SK-N-SH treated with all-trans-retinoic acid at 6 μM for 48 hours (cell line): Measurements from ENCODE around the gene ANGPT4.

ENCODE experiments used
- ATAC-seq: fragments of 200-7000 bp; cut with Tn5 transposase; 3 replicates; pipeline ENCODE4 v1.9.1; 2020; ENCODE audit warnings: mild to moderate bottlenecking, moderate library complexity
- ARNTL ChIP-seq: fragments of 450-650 bp; formaldehyde crosslinking; IDR thresholded peaks from 2 replicates; pipeline ENCODE4 v1.5.0; 2020; ENCODE audit warnings: low read depth, mild to moderate bottlenecking, moderate library complexity, borderline replicate concordance
- BACH2 ChIP-seq: fragments of 250-450 bp; sonication (Bioruptor Pico); IDR thresholded peaks from 2 replicates; pipeline ENCODE4 v1.9.0; 2021; ENCODE audit warnings: mild to moderate bottlenecking, borderline replicate concordance
- CSDC2 ChIP-seq: fragments of 250-450 bp; sonication (Bioruptor Pico); IDR thresholded peaks from 2 replicates; pipeline ENCODE4 v1.5.0; 2020; ENCODE audit warnings: mild to moderate bottlenecking, moderate library complexity
- ESRRG ChIP-seq: fragments of 250-450 bp; sonication (Bioruptor Pico); IDR thresholded peaks from 2 replicates; pipeline ENCODE4 v1.6.1; 2021; ENCODE audit warnings: mild to moderate bottlenecking
- GLIS3 ChIP-seq: fragments of 250-450 bp; sonication (Bioruptor Pico); IDR thresholded peaks from 2 replicates; pipeline ENCODE4 v1.5.0; 2020; ENCODE audit warnings: mild to moderate bottlenecking, moderate library complexity
- ISL1 ChIP-seq: fragments of 250-450 bp; sonication (Bioruptor Pico); IDR thresholded peaks from 2 replicates; pipeline ENCODE4 v2.1.2; 2022; ENCODE audit warnings: mild to moderate bottlenecking, moderate library complexity
- OSR1 ChIP-seq: fragments of 250-450 bp; sonication (Bioruptor Pico); IDR thresholded peaks from 2 replicates; pipeline ENCODE4 v1.8.0; 2022; ENCODE audit warnings: moderate library complexity, mild to moderate bottlenecking, inconsistent platforms
- PPARA ChIP-seq: fragments of 250-450 bp; sonication (Bioruptor Pico); IDR thresholded peaks from 2 replicates; pipeline ENCODE4 v1.5.0; 2020; ENCODE audit warnings: mild to moderate bottlenecking, borderline replicate concordance
- RARB ChIP-seq: fragments of 250-450 bp; sonication (Bioruptor Pico); IDR thresholded peaks from 2 replicates; pipeline ENCODE4 v1.8.0; 2021; ENCODE audit warnings: mild to moderate bottlenecking, moderate library complexity
- SNAI2 ChIP-seq: fragments of 250-450 bp; sonication (Bioruptor Pico); IDR thresholded peaks from 2 replicates; pipeline ENCODE4 v1.5.0; 2020; ENCODE audit warnings: mild to moderate bottlenecking, moderate library complexity
- TOX ChIP-seq: fragments of 250-450 bp; sonication (Bioruptor Pico); IDR thresholded peaks from 2 replicates; pipeline ENCODE4 v1.8.0; 2021; ENCODE audit warnings: mild to moderate bottlenecking, moderate library complexity, borderline replicate concordance
- ZC3H10 ChIP-seq: fragments of 250-450 bp; sonication (Bioruptor Pico); IDR thresholded peaks from 2 replicates; pipeline ENCODE4 v1.5.1; 2021; ENCODE audit warnings: mild to moderate bottlenecking, moderate library complexity
- ZFP3 ChIP-seq: fragments of 250-450 bp; sonication (Bioruptor Pico); IDR thresholded peaks from 2 replicates; pipeline ENCODE4 v1.5.0; 2020; ENCODE audit warnings: mild to moderate bottlenecking, moderate library complexity
- ZFP30 ChIP-seq: fragments of 450-650 bp; formaldehyde crosslinking; IDR thresholded peaks from 2 replicates; pipeline ENCODE4 v1.5.0; 2022; ENCODE audit warnings: mild to moderate bottlenecking, moderate library complexity
- ZNF565 ChIP-seq: fragments of 450-650 bp; formaldehyde crosslinking; conservative IDR thresholded peaks from 2 replicates; pipeline ENCODE4 v1.5.0; 2020; ENCODE audit warnings: low read depth, mild to moderate bottlenecking, moderate library complexity
- ZNF70 ChIP-seq: fragments of 450-650 bp; formaldehyde crosslinking; IDR thresholded peaks from 2 replicates; pipeline ENCODE4 v1.5.0; 2020; ENCODE audit warnings: mild to moderate bottlenecking, moderate library complexity
- ZNF8 ChIP-seq: fragments of 450-650 bp; formaldehyde crosslinking; IDR thresholded peaks from 2 replicates; pipeline ENCODE4 v1.5.0; 2020; ENCODE audit warnings: mild to moderate bottlenecking, moderate library complexity
- TF ChIP-seq, protein P1 (sequence below): fragments of 250-450 bp; sonication (Bioruptor Pico); IDR thresholded peaks from 2 replicates; pipeline ENCODE4 v1.5.0; 2020; ENCODE audit warnings: mild to moderate bottlenecking, moderate library complexity
- TF ChIP-seq, protein P2 (sequence below): fragments of 250-450 bp; sonication (Bioruptor Pico); IDR thresholded peaks from 2 replicates; pipeline ENCODE4 v1.5.1; 2020; ENCODE audit warnings: low read depth, mild to moderate bottlenecking, moderate library complexity
- TF ChIP-seq, protein P3 (sequence below): fragments of 250-450 bp; sonication (Bioruptor Pico); IDR thresholded peaks from 2 replicates; pipeline ENCODE4 v1.5.1; 2021; ENCODE audit warnings: mild to moderate bottlenecking, moderate library complexity
- TF ChIP-seq, protein P4 (sequence below): fragments of 250-450 bp; sonication (Bioruptor Pico); IDR thresholded peaks from 2 replicates; pipeline ENCODE4 v1.8.0; 2020; ENCODE audit warnings: mild to moderate bottlenecking, moderate library complexity, borderline replicate concordance

ANGPT4 gene

DNA sequence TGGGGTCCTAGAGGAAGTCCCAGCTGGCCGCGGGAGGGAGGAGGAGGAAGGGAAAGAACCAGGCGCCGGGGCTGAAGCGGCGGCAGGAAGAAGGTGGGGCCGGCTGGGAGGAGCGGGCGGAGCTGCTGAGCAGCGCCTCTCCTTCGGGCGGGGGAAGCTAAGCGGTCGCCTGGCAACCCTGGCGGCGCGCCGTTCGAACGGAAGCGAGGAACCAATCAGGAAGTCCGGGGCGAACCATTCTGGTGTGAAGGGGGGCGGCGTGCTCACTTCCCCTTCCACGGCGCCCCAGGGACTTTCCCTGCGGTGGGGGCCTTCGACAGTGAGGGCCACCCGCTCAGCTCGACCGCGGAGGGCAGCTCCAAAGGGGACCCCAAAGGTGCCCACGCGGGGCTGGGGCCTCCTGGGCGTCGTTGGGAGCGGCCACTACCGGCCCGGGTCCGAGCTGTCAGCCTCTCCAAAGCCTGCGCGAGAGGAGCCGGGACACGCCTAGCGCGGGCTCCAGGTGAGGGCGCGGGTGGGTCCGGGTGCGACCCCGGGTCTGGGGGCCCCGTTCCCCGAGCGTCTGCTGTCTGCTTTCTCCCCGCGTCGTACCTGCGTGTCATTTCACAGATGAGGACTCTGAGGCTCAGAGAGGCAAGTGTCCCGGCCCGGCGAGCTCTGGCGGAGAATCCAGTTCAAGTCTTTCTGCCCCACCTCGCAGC, 82.5 kb downstream of the ANGPT4 start, which contains the start of gene FAM110A:
Gene FAM110A, plus strand, starts transcription at position 266 of the 701 bp plus-strand sequence. CDS start 11,090 bp downstream, outside the sequence.
- TF ChIP-seq SNAI2 (CRISPR knock-in tag) (no peak), RARB (CRISPR knock-in tag) (no peak), ZNF70 (no peak), ZFP3 (CRISPR knock-in tag) (no peak)
- TF ChIP-seq, protein P1, sequence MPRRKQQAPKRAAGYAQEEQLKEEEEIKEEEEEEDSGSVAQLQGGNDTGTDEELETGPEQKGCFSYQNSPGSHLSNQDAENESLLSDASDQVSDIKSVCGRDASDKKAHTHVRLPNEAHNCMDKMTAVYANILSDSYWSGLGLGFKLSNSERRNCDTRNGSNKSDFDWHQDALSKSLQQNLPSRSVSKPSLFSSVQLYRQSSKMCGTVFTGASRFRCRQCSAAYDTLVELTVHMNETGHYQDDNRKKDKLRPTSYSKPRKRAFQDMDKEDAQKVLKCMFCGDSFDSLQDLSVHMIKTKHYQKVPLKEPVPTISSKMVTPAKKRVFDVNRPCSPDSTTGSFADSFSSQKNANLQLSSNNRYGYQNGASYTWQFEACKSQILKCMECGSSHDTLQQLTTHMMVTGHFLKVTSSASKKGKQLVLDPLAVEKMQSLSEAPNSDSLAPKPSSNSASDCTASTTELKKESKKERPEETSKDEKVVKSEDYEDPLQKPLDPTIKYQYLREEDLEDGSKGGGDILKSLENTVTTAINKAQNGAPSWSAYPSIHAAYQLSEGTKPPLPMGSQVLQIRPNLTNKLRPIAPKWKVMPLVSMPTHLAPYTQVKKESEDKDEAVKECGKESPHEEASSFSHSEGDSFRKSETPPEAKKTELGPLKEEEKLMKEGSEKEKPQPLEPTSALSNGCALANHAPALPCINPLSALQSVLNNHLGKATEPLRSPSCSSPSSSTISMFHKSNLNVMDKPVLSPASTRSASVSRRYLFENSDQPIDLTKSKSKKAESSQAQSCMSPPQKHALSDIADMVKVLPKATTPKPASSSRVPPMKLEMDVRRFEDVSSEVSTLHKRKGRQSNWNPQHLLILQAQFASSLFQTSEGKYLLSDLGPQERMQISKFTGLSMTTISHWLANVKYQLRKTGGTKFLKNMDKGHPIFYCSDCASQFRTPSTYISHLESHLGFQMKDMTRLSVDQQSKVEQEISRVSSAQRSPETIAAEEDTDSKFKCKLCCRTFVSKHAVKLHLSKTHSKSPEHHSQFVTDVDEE = no peak
- TF ChIP-seq, protein P2, sequence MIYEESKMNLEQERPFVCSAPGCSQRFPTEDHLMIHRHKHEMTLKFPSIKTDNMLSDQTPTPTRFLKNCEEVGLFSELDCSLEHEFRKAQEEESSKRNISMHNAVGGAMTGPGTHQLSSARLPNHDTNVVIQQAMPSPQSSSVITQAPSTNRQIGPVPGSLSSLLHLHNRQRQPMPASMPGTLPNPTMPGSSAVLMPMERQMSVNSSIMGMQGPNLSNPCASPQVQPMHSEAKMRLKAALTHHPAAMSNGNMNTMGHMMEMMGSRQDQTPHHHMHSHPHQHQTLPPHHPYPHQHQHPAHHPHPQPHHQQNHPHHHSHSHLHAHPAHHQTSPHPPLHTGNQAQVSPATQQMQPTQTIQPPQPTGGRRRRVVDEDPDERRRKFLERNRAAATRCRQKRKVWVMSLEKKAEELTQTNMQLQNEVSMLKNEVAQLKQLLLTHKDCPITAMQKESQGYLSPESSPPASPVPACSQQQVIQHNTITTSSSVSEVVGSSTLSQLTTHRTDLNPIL = no peak
- peak; percentile 97 for ATAC-seq

DNA sequence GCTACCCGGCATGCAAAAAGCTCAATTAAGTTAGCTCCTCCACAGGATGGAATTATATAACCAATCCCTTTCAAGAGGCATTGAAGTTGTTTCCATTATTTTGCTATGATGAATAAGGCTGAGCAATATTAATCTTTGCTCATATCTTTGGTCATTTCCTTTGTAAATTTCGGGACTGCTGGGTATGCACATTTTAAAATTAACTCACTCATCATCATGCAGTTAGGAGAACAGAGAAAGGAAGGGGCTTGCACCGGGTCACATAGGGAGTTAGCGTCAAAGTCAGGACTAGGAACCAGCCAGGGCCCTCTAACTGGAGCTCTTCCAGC, 83.0 kb downstream of the ANGPT4 start:
- ATAC-seq = no peak; the same call in 2 of the 3 replicates
- TF ChIP-seq, protein P2 = no peak
- TF ChIP-seq GLIS3 (CRISPR knock-in tag) (no peak), ZNF565 (no peak), OSR1 (CRISPR knock-in tag) (no peak)

DNA sequence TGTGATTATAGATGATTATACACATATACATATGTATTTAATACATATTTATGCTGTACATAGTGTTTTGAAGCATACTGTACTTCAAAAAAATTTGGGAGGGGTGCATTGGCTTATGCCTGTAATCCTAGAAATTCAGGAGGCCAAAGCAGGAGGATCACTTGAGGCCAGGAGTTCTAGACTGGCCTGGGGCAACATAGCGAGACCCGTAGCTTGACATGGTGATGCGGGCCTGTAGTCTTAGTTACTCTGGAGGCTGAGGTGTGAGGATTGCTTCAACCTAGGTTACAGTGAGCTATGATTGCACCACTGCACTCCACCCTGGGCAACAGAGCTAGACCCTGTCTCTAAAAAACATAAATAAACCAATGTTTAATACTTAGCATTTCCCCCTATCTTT, 84.2 kb downstream of the ANGPT4 start:
- TF ChIP-seq ISL1 (CRISPR knock-in tag) (no peak), ZFP3 (CRISPR knock-in tag) (no peak), BACH2 (no peak), RARB (CRISPR knock-in tag) (no peak), ZNF565 (no peak), ESRRG (CRISPR knock-in tag) (no peak), TOX (CRISPR knock-in tag) (no peak), ZNF70 (no peak), ZFP30 (CRISPR knock-in tag) (no peak), CSDC2 (no peak), ARNTL (CRISPR knock-in tag) (no peak), OSR1 (CRISPR knock-in tag) (no peak), ZNF8 (CRISPR knock-in tag) (no peak), PPARA (no peak), ZC3H10 (CRISPR knock-in tag) (no peak)
- TF ChIP-seq, protein P2 = no peak
- TF ChIP-seq, protein P3, sequence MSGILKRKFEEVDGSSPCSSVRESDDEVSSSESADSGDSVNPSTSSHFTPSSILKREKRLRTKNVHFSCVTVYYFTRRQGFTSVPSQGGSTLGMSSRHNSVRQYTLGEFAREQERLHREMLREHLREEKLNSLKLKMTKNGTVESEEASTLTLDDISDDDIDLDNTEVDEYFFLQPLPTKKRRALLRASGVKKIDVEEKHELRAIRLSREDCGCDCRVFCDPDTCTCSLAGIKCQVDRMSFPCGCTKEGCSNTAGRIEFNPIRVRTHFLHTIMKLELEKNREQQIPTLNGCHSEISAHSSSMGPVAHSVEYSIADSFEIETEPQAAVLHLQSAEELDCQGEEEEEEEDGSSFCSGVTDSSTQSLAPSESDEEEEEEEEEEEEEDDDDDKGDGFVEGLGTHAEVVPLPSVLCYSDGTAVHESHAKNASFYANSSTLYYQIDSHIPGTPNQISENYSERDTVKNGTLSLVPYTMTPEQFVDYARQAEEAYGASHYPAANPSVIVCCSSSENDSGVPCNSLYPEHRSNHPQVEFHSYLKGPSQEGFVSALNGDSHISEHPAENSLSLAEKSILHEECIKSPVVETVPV (CRISPR knock-in tag) = no peak
- TF ChIP-seq, all 23 proteins: peak for 0
- no peak for ATAC-seq

DNA sequence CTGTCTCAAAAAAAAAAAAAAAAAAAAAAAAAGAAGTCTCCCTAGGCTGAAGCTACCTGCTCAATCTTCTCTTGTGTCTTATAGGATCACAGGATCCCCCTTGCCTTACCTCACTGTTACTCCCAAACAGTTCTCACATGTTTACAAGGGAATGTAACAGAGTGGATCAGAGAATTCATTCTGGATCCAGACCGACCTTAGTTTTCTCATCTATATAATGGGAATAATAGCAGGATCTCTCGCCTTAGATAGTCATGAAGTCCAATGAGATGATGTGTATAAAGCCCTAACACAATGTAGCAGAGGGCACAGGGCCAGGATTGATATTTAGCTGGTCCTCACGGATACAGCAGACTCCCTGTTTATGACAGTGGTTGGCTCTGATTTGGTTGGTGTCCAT, 84.9 kb downstream of the ANGPT4 start:
- TF ChIP-seq, protein P2 = no peak
- TF ChIP-seq RARB (CRISPR knock-in tag) (no peak), ZNF70 (no peak), PPARA (no peak), SNAI2 (CRISPR knock-in tag) (no peak), ZNF8 (CRISPR knock-in tag) (no peak), ARNTL (CRISPR knock-in tag) (no peak), ZFP3 (CRISPR knock-in tag) (no peak)
- TF ChIP-seq, protein P4, sequence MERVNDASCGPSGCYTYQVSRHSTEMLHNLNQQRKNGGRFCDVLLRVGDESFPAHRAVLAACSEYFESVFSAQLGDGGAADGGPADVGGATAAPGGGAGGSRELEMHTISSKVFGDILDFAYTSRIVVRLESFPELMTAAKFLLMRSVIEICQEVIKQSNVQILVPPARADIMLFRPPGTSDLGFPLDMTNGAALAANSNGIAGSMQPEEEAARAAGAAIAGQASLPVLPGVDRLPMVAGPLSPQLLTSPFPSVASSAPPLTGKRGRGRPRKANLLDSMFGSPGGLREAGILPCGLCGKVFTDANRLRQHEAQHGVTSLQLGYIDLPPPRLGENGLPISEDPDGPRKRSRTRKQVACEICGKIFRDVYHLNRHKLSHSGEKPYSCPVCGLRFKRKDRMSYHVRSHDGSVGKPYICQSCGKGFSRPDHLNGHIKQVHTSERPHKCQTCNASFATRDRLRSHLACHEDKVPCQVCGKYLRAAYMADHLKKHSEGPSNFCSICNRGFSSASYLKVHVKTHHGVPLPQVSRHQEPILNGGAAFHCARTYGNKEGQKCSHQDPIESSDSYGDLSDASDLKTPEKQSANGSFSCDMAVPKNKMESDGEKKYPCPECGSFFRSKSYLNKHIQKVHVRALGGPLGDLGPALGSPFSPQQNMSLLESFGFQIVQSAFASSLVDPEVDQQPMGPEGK (CRISPR knock-in tag) = no peak
- no peak for ATAC-seq
